DND-41 (cell line): ENCODE data around the gene TMEM89.

ENCODE experiments used
- ATAC-seq: fragments of 200-7000 bp; cut with Tn5 transposase; 3 replicates; pipeline ENCODE4 v1.9.1; 2021; ENCODE audit warnings: low read depth; ENCODE audit not compliant: insufficient read depth
- DNase-seq: peaks from one replicate; pipeline ENCODE4 v3.0.0-alpha.2; 2020
- H2AFZ ChIP-seq: 2 replicates; pipeline ENCODE4 v1.6.0; 2012; ENCODE audit warnings: low read depth, low read length
- H3K27ac ChIP-seq: 2 replicates; pipeline ENCODE4 v1.5.1; 2012; ENCODE audit warnings: low read length, inconsistent platforms
- H3K27me3 ChIP-seq: fragments of 200-600 bp; sonication (generic); 2 replicates; pipeline ENCODE4 v1.6.0; 2012; ENCODE audit warnings: low read length, mild to moderate bottlenecking, inconsistent platforms; ENCODE audit not compliant: insufficient read depth, poor library complexity
- H3K36me3 ChIP-seq: 2 replicates; pipeline ENCODE4 v1.5.1; 2012; ENCODE audit warnings: low read length, inconsistent platforms; ENCODE audit not compliant: insufficient read depth
- H3K4me1 ChIP-seq: 2 replicates; pipeline ENCODE4 v1.5.1; 2012; ENCODE audit warnings: mild to moderate bottlenecking, low read length; ENCODE audit not compliant: insufficient read depth
- H3K4me2 ChIP-seq: 2 replicates; pipeline ENCODE4 v1.6.0; 2012; ENCODE audit warnings: mild to moderate bottlenecking, moderate library complexity, low read length, inconsistent platforms; ENCODE audit not compliant: insufficient read depth
- H3K4me3 ChIP-seq, 2 experiments: fragments of 200-600 bp in 1 of 2; shearing (Covaris generic) in 1 of 2; 2 replicates each; pipeline ENCODE4 v1.5.1; 2012 to 2016; ENCODE audit warnings: inconsistent platforms in 2 of 2, low read length in 2 of 2, mild to moderate bottlenecking in 2 of 2, low read depth in 1 of 2, moderate library complexity in 1 of 2
- H3K79me2 ChIP-seq: 2 replicates; pipeline ENCODE4 v1.6.0; 2012; ENCODE audit warnings: low read length, inconsistent platforms; ENCODE audit not compliant: insufficient read depth
- H3K9ac ChIP-seq: 2 replicates; pipeline ENCODE4 v1.6.0; 2012; ENCODE audit warnings: low read depth, mild to moderate bottlenecking, inconsistent platforms, low read length, moderate library complexity
- H3K9me3 ChIP-seq: 2 replicates; pipeline ENCODE4 v1.5.1; 2012; ENCODE audit warnings: low read length, moderate library complexity, mild to moderate bottlenecking, inconsistent platforms; ENCODE audit not compliant: insufficient read depth, severe bottlenecking
- H4K20me1 ChIP-seq: 2 replicates; pipeline ENCODE4 v1.6.0; 2012; ENCODE audit warnings: low read length; ENCODE audit not compliant: insufficient read depth
- EZH2 ChIP-seq: IDR thresholded peaks from 3 replicates; pipeline ENCODE4 v1.6.1; 2012; ENCODE audit warnings: borderline replicate concordance, low read depth, mild to moderate bottlenecking, moderate library complexity, low read length, inconsistent platforms; ENCODE audit not compliant: severe bottlenecking
- TF ChIP-seq, protein P1 (sequence below): IDR thresholded peaks from 2 replicates; pipeline ENCODE4 v1.5.1; 2012; ENCODE audit warnings: borderline replicate concordance, low read length, moderate library complexity, mild to moderate bottlenecking; ENCODE audit not compliant: poor library complexity, severe bottlenecking; ENCODE audit errors: extremely low read depth

TMEM89 gene

DNA sequence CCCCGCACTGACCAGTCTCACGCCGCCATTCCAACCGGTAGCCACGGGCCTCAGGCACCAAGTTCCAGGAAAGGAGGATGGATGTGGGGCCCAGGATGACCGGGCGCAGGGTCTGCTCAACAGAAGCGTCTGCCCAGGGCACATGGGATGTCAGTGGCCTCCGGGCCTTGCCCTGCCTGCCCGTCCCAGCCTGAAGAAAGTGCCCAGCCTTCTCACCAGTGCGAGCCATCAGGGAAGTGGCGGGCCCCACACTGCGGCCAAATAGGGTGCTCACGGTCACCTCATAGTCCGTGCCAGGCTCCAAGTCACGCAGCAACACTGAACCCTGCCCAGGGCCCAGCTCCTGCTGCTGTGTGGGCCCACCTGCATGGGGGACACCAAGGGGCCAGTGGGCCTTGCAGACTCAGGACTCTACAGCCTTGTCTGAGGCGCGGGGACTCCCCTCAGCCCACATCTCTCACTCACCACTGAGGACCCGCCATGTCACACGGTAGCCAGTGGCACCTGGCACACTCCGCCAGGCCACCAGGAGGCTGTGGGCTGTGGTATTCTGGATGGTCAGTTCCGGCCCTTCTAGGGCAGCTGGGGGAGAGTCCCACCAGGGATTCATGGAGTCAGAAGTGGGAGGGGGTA is 29.6 kb downstream of the TMEM89 start:
- Histone ChIP-seq H3K27ac (no peak overlapping the region), H4K20me1 (peaks cover 13% of the 10 kb centered on the region; the same call in 1 of the 2 replicates), H3K27me3 (no peaks in the 10 kb centered on the region), H3K4me1 (no peaks in the 10 kb centered on the region), H3K9me3 (no peaks in the 10 kb centered on the region), H3K9ac (no peak overlapping the region), H3K36me3 (no peaks in the 10 kb centered on the region), H3K79me2 (no peaks in the 10 kb centered on the region), H3K4me3 (no peak overlapping the region), H2AFZ (no peak overlapping the region), H3K4me2 (no peak overlapping the region)
- ATAC-seq (no peak), DNase-seq (no peak)
- TF ChIP-seq, protein P1, sequence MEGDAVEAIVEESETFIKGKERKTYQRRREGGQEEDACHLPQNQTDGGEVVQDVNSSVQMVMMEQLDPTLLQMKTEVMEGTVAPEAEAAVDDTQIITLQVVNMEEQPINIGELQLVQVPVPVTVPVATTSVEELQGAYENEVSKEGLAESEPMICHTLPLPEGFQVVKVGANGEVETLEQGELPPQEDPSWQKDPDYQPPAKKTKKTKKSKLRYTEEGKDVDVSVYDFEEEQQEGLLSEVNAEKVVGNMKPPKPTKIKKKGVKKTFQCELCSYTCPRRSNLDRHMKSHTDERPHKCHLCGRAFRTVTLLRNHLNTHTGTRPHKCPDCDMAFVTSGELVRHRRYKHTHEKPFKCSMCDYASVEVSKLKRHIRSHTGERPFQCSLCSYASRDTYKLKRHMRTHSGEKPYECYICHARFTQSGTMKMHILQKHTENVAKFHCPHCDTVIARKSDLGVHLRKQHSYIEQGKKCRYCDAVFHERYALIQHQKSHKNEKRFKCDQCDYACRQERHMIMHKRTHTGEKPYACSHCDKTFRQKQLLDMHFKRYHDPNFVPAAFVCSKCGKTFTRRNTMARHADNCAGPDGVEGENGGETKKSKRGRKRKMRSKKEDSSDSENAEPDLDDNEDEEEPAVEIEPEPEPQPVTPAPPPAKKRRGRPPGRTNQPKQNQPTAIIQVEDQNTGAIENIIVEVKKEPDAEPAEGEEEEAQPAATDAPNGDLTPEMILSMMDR: no peak
- TF ChIP-seq EZH2: no peak

DNA sequence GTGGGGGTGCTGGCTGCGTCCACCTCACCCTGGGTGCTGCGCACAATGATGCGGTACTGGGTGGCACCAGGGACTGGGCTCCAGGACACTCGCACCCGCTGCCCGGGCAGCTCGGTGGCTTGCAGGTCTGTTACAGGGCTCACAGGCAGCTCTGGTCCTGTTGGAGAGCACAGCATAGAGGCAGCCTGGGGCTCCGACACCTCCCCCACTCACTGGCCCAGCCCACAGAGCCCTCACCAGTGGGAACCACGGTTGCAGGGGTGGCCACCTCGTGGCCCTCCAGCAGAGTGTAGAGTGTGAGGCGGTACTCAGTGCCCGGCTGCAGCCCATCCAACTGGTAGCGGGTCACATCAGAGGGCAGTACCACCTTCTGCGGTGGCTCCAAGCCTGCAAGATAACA is 30.1 kb downstream of the TMEM89 start:
- no peak overlapping the region for H3K27ac ChIP-seq
- no peaks in the 10 kb centered on the region for H3K27me3 ChIP-seq
- H3K4me2 ChIP-seq: no peak overlapping the region
- no peak overlapping the region for H2AFZ ChIP-seq
- H3K4me1 ChIP-seq: no peaks in the 10 kb centered on the region
- TF ChIP-seq, protein P1: no peak
- no peak for TF ChIP-seq EZH2
- no peaks in the 10 kb centered on the region for H3K79me2 ChIP-seq
- H4K20me1 ChIP-seq: peaks cover 13% of the 10 kb centered on the region; the same call in 1 of the 2 replicates
- H3K4me3 ChIP-seq: no peak overlapping the region
- no peaks in the 10 kb centered on the region for H3K36me3 ChIP-seq
- H3K9ac ChIP-seq: no peak overlapping the region
- no peaks in the 10 kb centered on the region for H3K9me3 ChIP-seq
- ATAC-seq (no peak), DNase-seq (no peak)

DNA sequence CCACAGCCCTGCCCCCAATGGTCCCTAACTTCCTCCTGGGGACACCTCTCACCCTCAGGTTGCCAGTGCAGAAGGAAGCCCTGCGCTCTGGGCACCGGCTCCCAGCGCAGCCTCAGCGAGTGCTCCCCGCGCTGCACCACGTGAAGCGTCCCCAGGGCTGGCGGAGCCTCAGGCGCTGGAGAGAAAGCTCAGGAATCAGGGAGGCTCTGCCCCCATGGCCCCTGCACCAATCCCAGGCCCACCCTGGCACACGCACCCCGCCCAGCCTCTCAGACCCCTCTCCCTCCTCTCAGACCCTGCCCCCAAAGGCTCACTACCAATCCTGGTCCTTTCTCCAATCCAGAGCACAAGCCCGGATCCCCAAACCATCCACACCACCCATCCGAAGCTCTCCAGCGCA is 33.3 kb downstream of the TMEM89 start:
- H3K4me2 ChIP-seq: no peak overlapping the region
- H3K9me3 ChIP-seq: no peaks in the 10 kb centered on the region
- H3K4me1 ChIP-seq: no peaks in the 10 kb centered on the region
- H3K27ac ChIP-seq: no peak overlapping the region
- H3K9ac ChIP-seq: no peak overlapping the region
- H3K36me3 ChIP-seq: no peaks in the 10 kb centered on the region
- DNase-seq (no peak), ATAC-seq (no peak)
- TF ChIP-seq, protein P1: no peak
- no peak for TF ChIP-seq EZH2
- no peaks in the 10 kb centered on the region for H3K79me2 ChIP-seq
- no peak overlapping the region for H3K4me3 ChIP-seq
- peaks cover 10% of the 10 kb centered on the region; the same call in 1 of the 2 replicates for H4K20me1 ChIP-seq
- no peak overlapping the region for H2AFZ ChIP-seq
- H3K27me3 ChIP-seq: no peaks in the 10 kb centered on the region

DNA sequence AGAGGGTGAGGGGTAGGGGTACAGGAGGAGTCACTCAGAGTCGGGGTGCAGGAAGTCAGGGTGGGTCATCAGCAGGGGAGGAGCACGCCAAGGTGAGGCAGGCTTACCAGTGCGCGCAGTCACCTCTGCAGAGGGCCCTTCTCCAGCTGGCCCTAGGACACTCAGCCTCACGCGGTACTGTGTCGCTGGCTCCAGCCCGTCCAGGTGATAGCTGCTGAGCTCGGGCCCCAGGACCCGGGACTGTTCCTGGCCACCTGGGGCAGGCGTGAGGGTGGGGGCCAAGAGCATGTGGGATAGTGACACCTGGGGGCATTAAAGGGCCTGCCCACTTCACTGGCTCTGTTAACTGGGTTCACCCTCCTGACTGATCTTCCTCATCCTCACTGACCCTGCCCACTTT is 33.9 kb downstream of the TMEM89 start:
- no peaks in the 10 kb centered on the region for H3K79me2 ChIP-seq
- no peak overlapping the region for H3K4me2 ChIP-seq
- DNase-seq (no peak), ATAC-seq (no peak)
- no peaks in the 10 kb centered on the region for H3K36me3 ChIP-seq
- no peaks in the 10 kb centered on the region for H3K27me3 ChIP-seq
- no peaks in the 10 kb centered on the region for H3K4me1 ChIP-seq
- no peak overlapping the region for H2AFZ ChIP-seq
- H3K9me3 ChIP-seq: no peaks in the 10 kb centered on the region
- no peak for TF ChIP-seq EZH2
- no peak overlapping the region for H3K4me3 ChIP-seq
- H3K27ac ChIP-seq: no peak overlapping the region
- no peak overlapping the region for H3K9ac ChIP-seq
- peaks cover 8% of the 10 kb centered on the region; the same call in 1 of the 2 replicates for H4K20me1 ChIP-seq
